Esophagus squamous epithelium (tissue), 4 donors: ENCODE results near the gene LPIN3.

Experiments used
- POLR2A ChIP-seq, 4 donors: fragments of 450-650 bp; IDR thresholded peaks; one replicate each; pipeline ENCODE4 v1.6.1; 2017; ENCODE audit warnings: antibody characterized with exemption in 4 of 4, mild to moderate bottlenecking in 4 of 4, moderate library complexity in 3 of 4
- TF ChIP-seq, protein P1 (sequence below), 6 experiments: fragments of 450-650 bp in 4 of 6; fragments of 200-600 bp in 2 of 6; sonication (generic) in 2 of 6; IDR thresholded peaks; one replicate each; pipeline ENCODE4 v1.5.1; 2016 to 2019; ENCODE audit warnings: antibody characterized with exemption in 6 of 6, mild to moderate bottlenecking in 4 of 6, moderate library complexity in 4 of 6

DNA sequence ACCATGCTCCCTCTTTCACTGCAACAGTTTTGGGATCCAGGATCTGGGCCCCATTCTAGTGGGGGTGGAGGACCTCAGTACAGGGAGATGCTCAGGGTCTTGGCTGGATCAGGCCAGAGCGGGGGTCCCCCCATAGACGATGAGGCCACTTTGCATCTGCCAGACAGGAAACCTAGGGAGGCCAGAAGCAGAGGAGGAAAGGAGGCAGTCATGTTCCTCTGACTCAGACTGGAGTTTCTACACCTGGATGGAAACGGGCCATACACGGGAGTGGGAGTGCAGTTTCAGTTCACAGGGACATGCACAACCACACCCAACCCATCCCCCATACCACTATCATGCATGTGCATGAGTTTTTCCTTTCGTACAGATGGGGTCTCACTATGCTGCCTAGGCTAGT, 29.6 kb downstream of the LPIN3 start:
- TF ChIP-seq, protein P1, sequence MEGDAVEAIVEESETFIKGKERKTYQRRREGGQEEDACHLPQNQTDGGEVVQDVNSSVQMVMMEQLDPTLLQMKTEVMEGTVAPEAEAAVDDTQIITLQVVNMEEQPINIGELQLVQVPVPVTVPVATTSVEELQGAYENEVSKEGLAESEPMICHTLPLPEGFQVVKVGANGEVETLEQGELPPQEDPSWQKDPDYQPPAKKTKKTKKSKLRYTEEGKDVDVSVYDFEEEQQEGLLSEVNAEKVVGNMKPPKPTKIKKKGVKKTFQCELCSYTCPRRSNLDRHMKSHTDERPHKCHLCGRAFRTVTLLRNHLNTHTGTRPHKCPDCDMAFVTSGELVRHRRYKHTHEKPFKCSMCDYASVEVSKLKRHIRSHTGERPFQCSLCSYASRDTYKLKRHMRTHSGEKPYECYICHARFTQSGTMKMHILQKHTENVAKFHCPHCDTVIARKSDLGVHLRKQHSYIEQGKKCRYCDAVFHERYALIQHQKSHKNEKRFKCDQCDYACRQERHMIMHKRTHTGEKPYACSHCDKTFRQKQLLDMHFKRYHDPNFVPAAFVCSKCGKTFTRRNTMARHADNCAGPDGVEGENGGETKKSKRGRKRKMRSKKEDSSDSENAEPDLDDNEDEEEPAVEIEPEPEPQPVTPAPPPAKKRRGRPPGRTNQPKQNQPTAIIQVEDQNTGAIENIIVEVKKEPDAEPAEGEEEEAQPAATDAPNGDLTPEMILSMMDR (IDR thresholded peaks at IDR 0.05), result no peak
- TF ChIP-seq POLR2A (IDR thresholded peaks at IDR 0.05), result no peak
